Stimulated activated CD4-positive, alpha-beta T cell treated with anti-CD3 and anti-CD28 coated beads, Interleukin-12 subunit alpha, Interleukin-12 subunit beta, amount 100 ng/mL, for 24 hours (primary cell): ENCODE measurements around the gene SLC30A3.

Experiments used
- DNase-seq, 2 experiments: peaks; one replicate each; pipeline ENCODE4 v3.0.0-alpha.2; 2020; ENCODE audit warnings: low read depth in 2 of 2

The SLC30A3 gene

GRCh38 chr2:27258051-27258450 is 4.8 kb downstream of the SLC30A3 start:
- no peak for DNase-seq

GRCh38 chr2:27256855-27257454 is 5.9 kb downstream of the SLC30A3 start:
- DNase-seq, result no peak

GRCh38 chr2:27255660-27256059 is 7.2 kb downstream of the SLC30A3 start:
- no peak for DNase-seq

- DNase-seq, result no peak
Measured at GRCh38 chr2:27255187-27255586, 7.7 kb downstream of the SLC30A3 start.

GRCh38 chr2:27251766-27252165 is 11.1 kb downstream of the SLC30A3 start:
- no peak for DNase-seq

- no peak for DNase-seq
Measured at GRCh38 chr2:27250652-27251379, 12.0 kb downstream of the SLC30A3 start.

- DNase-seq, result peak; percentile 25 to 41
Measured at GRCh38 chr2:27249891-27250651, 12.8 kb downstream of the SLC30A3 start.

- no peak for DNase-seq
Measured at GRCh38 chr2:27249159-27249890, 13.5 kb downstream of the SLC30A3 start.

GRCh38 chr2:27247893-27248292 is 15.0 kb downstream of the SLC30A3 start:
- no peak for DNase-seq

GRCh38 chr2:27245626-27246025 is 17.2 kb downstream of the SLC30A3 start:
- DNase-seq, result no peak

GRCh38 chr2:27245116-27245515 is 17.7 kb downstream of the SLC30A3 start:
- DNase-seq, result no peak

GRCh38 chr2:27243391-27244130 is 19.3 kb downstream of the SLC30A3 start:
- DNase-seq, result no peak

- DNase-seq, result no peak
Measured at GRCh38 chr2:27242614-27242951, 20.3 kb downstream of the SLC30A3 start.

GRCh38 chr2:27241761-27242613 is 20.9 kb downstream of the SLC30A3 start:
- DNase-seq, result no peak

- no peak for DNase-seq
Measured at GRCh38 chr2:27240406-27240805, 22.4 kb downstream of the SLC30A3 start.

GRCh38 chr2:27238976-27239375 is 23.9 kb downstream of the SLC30A3 start:
- DNase-seq, result no peak

GRCh38 chr2:27237341-27237945 is 25.4 kb downstream of the SLC30A3 start:
- DNase-seq, result no peak

GRCh38 chr2:27236626-27237025 is 26.2 kb downstream of the SLC30A3 start:
- DNase-seq, result no peak

GRCh38 chr2:27236136-27236535 is 26.7 kb downstream of the SLC30A3 start:
- DNase-seq, result no peak

- DNase-seq, result no peak
Measured at GRCh38 chr2:27233341-27233740, 29.5 kb downstream of the SLC30A3 start.
